Spinal cord (tissue), 10 donors: ENCODE results near the gene NDUFAF3. TPM values are rescaled to one million over a fixed set of nuclear protein-coding genes. Genes with fewer than 3 reads are reported as not detected.

Source experiments
- DNase-seq, 6 donors: peaks; one replicate each; pipeline versions ENCODE4 v3.0.0 to v3.0.0-alpha.2; 2013 to 2015; ENCODE audit warnings: low spot score in 6 of 6, low read depth in 4 of 6
- H3K27ac ChIP-seq: one replicate; pipeline ENCODE4 v1.5.1; 2013; ENCODE audit warnings: low read depth, low read length, control low read depth
- H3K27me3 ChIP-seq: one replicate; pipeline ENCODE4 v1.6.1; 2013; ENCODE audit warnings: low read length; ENCODE audit not compliant: control insufficient read depth, insufficient read depth
- H3K36me3 ChIP-seq: one replicate; pipeline ENCODE4 v1.6.1; 2013; ENCODE audit warnings: low read length; ENCODE audit not compliant: control insufficient read depth, insufficient read depth
- H3K4me1 ChIP-seq: one replicate; pipeline ENCODE4 v1.6.1; 2013; ENCODE audit warnings: low read length; ENCODE audit not compliant: control insufficient read depth, insufficient read depth
- H3K4me3 ChIP-seq: one replicate; pipeline ENCODE4 v1.5.1; 2013; ENCODE audit warnings: low read depth, low read length, control low read depth
- H3K9me3 ChIP-seq: one replicate; pipeline ENCODE4 v1.6.1; 2013; ENCODE audit warnings: low read length; ENCODE audit not compliant: control insufficient read depth, insufficient read depth
- WGBS: methylation state at CpG from one replicate; pipeline ENCODE4 v1.1.5; 2013; ENCODE audit warnings: missing lambda C conversion rate; ENCODE audit not compliant: insufficient coverage; 5-methylcytosine and 5-hydroxymethylcytosine counted together
- polyA plus RNA-seq, 2 donors: library from polyadenylated mRNA; unstranded; fragments of 120-200 nt; gene quantifications; one replicate each; pipeline ENCODE4 v1.2.1, GENCODE V29; 2013; ENCODE audit not compliant: insufficient read length in 2 of 2
- total RNA-seq, 2 donors: library from RNA; depleted of rRNA in 1 of 2; stranded (reverse); fragments of 120-200 nt in 1 of 2; fragments of >200 nt in 1 of 2; gene quantifications; one replicate each; pipeline versions ENCODE4 v1.2.3 to v1.2.4, GENCODE V29; 2013 to 2014
- donor health status: healthy.

The NDUFAF3 gene
- total and polyA plus RNA-seq, 4 donors: 37.0 to 97.0 (median 74.5) TPM

GRCh38 chr3:49030321-49030720 is 8.4 kb downstream of the NDUFAF3 start:
- H3K4me3 ChIP-seq: no peak overlapping the region
- DNase-seq: peak in 1 of 6 donors; percentile 5
- H3K36me3 ChIP-seq: peaks cover 63% of the 10 kb centered on the region
- H3K9me3 ChIP-seq: no peaks in the 10 kb centered on the region
- H3K27ac ChIP-seq: no peak overlapping the region
- no peaks in the 10 kb centered on the region for H3K27me3 ChIP-seq
- WGBS: 97% methylated on average over 5 of the region's 6 CpGs
- peaks cover 17% of the 10 kb centered on the region for H3K4me1 ChIP-seq

DNA sequence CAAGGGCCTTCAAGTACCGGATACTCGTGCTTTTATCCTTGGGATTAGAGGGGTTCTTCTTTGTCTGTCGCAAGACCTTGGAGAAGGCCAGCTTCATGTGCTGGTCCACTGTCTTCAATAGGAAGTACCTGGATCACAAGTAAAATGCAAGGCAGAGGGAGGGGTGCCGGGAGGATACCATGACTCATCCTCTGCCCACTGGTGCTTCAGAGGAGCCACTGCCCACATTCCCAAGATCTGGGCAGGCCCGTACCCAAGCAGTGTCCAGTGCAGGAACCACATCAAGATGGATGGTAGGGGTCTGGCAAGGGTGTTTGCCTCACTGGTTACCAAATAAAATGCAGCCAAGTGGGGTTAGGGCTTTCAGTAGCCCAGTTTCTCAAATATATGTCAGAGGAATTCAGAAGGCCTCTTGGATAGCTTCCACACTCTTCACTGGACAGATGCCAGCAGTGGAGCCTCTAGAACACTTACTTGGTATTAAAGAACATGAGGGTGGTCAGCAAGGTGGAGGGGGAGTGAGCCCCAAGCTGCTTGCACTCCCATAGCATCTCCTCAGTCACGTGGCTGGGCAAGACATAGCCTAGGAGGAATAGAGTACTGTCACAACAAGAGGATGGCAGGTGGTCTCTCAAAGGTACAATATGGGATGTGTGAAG is 10.9 kb downstream of the NDUFAF3 start:
- DNase-seq: no peak
- no peak overlapping the region for H3K4me3 ChIP-seq
- H3K9me3 ChIP-seq: no peaks in the 10 kb centered on the region
- 97% methylated on average over 5 of the region's 6 CpGs for WGBS
- peaks cover 57% of the 10 kb centered on the region for H3K36me3 ChIP-seq
- peaks cover 14% of the 10 kb centered on the region for H3K4me1 ChIP-seq
- H3K27me3 ChIP-seq: no peaks in the 10 kb centered on the region
- no peak overlapping the region for H3K27ac ChIP-seq

- H3K36me3 ChIP-seq: peaks cover 74% of the 10 kb centered on the region
- no peaks in the 10 kb centered on the region for H3K27me3 ChIP-seq
- H3K9me3 ChIP-seq: no peaks in the 10 kb centered on the region
- H3K27ac ChIP-seq: no peak overlapping the region
- WGBS: 86% methylated on average over 1 of the region's 2 CpGs
- H3K4me1 ChIP-seq: no peaks in the 10 kb centered on the region
- no peak overlapping the region for H3K4me3 ChIP-seq
- no peak for DNase-seq
Measured at GRCh38 chr3:49034650-49035049, 12.7 kb downstream of the NDUFAF3 start.

GRCh38 chr3:49035281-49035680 is 13.4 kb downstream of the NDUFAF3 start:
- Histone ChIP-seq H3K9me3 (no peaks in the 10 kb centered on the region), H3K36me3 (peaks cover 76% of the 10 kb centered on the region), H3K27ac (no peak overlapping the region), H3K27me3 (no peaks in the 10 kb centered on the region), H3K4me3 (no peak overlapping the region), H3K4me1 (no peaks in the 10 kb centered on the region)
- DNase-seq: no peak
- 100% methylated on average over 2 of the region's 3 CpGs for WGBS

- Histone ChIP-seq H3K4me1 (no peaks in the 10 kb centered on the region), H3K36me3 (peaks cover 61% of the 10 kb centered on the region), H3K9me3 (no peaks in the 10 kb centered on the region), H3K27ac (no peak overlapping the region), H3K4me3 (no peak overlapping the region), H3K27me3 (no peaks in the 10 kb centered on the region)
- WGBS: no CpG with 5 or more reads among the region's 1 CpG
- DNase-seq: no peak
Measured at GRCh38 chr3:49053543-49053942, 31.6 kb downstream of the NDUFAF3 start.

DNA sequence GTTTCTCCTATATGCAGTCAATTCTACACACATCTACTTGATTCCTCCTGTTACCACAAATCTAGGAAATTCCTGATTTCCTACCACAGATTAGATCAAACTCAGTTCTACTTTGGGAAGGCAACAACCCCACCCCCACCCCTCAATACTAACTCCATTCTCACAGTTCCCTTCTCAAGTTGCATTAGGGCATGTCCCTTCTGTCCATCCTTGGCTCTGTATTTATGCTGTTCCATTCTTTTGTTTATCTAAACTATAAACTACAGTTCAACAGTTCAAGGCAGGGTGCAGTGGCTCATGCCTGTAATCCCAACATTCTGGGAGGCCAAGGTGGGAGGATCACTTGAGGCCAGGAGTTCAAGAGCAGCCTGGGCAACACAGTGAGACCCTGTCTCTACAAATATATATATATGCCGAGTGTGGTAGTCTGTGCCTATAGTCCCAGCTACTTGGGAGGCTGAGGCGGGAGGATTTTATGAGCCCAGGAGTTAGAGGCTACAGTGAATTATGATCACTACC is 32.5 kb downstream of the NDUFAF3 start:
- WGBS: no CpG with 5 or more reads among the region's 2 CpGs

GRCh38 chr3:49057268-49057667 is 35.3 kb downstream of the NDUFAF3 start:
- H3K4me3 ChIP-seq: no peak overlapping the region
- no peak overlapping the region for H3K27ac ChIP-seq
- DNase-seq: no peak
- H3K4me1 ChIP-seq: no peaks in the 10 kb centered on the region
- peaks cover 63% of the 10 kb centered on the region for H3K36me3 ChIP-seq
- 95% methylated on average over 10 of the region's 10 CpGs for WGBS
- H3K27me3 ChIP-seq: no peaks in the 10 kb centered on the region
- H3K9me3 ChIP-seq: no peaks in the 10 kb centered on the region

More for the DNA sequence above, 32.5 kb downstream of the NDUFAF3 start:
- H3K4me1 ChIP-seq: no peaks in the 10 kb centered on the region
- no peaks in the 10 kb centered on the region for H3K27me3 ChIP-seq
- peaks cover 59% of the 10 kb centered on the region for H3K36me3 ChIP-seq
- H3K27ac ChIP-seq: no peak overlapping the region
- DNase-seq: no peak
- no peak overlapping the region for H3K4me3 ChIP-seq
- H3K9me3 ChIP-seq: no peaks in the 10 kb centered on the region

DNA sequence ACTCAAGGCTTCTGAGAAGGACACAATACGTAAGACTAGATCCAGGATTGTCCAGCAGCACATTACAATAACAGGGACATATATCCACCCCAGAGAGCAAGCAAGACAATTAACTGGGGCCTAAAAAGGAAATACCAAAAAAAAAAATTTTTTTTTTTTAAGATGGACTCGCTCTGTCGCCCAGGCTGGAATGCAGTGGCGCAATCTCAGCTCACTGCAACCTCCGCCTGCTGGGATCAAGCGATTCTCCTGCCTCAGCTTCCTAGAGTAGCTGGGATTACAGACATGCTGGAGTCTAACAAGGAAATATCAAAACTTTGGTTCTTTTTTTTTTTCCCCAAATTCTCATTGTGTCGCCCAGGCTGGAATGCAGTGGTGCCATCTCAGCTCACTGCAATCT is 36.1 kb downstream of the NDUFAF3 start:
- peaks cover 61% of the 10 kb centered on the region for H3K36me3 ChIP-seq
- H3K27ac ChIP-seq: no peak overlapping the region
- no peaks in the 10 kb centered on the region for H3K9me3 ChIP-seq
- no peaks in the 10 kb centered on the region for H3K27me3 ChIP-seq
- DNase-seq: no peak
- 97% methylated on average over 5 of the region's 7 CpGs for WGBS
- H3K4me3 ChIP-seq: no peak overlapping the region
- H3K4me1 ChIP-seq: no peaks in the 10 kb centered on the region
